Stimulated activated CD8-positive, alpha-beta memory T cell treated with anti-CD3 and anti-CD28 coated beads, Interleukin-7, amount 100 ng/mL, for 24 hours (primary cell): ENCODE measurements around the gene B3GAT2.

Experiments
- DNase-seq: peaks from one replicate; pipeline ENCODE4 v3.0.0-alpha.2; 2020; ENCODE audit warnings: low read depth

The B3GAT2 gene

GRCh38 chr6:70900047-70900446 lies 56.8 kb downstream of the B3GAT2 start:
- DNase-seq = no peak

DNA sequence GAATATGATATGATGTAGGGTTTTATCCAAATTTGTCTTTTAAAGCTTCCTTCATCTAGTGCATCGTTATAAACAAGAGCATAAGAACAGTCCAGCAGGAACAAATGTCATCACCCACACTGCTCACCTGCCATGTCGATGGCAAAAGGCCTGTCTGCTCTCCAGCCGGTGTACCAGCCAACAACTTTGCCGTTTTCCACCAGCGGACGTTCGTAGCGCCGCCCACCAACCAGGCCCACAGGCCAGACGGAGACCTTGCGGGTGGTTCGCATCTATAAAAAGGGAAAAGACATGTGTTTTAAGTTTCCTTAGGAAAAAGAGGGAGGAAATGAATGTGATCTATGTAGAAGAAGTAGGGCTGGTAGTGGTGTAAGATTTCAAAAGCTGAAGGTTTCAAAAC lies 62.9 kb downstream of the B3GAT2 start:
- DNase-seq = no peak

- DNase-seq = no peak
Observed at GRCh38 chr6:70889270-70889669, 67.6 kb downstream of the B3GAT2 start.

DNA sequence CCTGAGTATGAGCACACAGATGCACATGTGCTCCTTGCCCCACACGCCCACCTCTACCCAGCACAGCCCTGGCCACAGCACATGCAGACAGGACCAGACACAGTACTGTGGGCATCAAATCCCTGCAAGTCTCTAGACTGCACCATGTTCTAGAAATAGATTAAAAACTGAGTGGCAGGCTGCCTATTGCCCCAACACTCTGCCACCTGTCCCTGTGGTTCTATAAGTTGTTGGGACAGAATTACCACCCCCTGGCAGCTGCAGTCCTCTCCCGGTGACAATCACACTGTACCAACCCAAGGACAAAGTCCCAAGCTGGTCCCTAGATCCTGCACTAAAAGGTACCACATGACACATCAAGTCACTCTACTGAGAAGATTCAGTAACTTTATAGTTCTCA lies 70.2 kb downstream of the B3GAT2 start:
- DNase-seq = no peak

DNA sequence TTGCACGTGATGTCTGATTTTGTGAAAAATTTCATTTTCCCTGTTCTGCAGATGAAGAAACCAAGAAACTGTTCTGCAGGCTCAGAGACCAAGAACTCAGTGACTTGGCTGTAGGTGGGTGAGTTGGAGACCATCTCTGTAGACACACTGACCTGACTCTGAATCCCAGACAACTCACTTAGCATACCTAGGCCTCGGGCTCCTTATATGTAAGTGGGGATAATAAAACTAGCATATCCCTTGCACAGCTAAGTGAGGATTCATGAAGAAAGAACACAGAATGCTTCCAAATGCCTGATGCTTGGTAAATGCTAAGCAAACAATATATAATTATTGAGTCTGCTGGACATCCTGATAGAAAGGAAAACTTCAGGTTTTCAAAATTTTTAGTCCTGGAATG lies 70.8 kb downstream of the B3GAT2 start:
- no peak for DNase-seq

DNA sequence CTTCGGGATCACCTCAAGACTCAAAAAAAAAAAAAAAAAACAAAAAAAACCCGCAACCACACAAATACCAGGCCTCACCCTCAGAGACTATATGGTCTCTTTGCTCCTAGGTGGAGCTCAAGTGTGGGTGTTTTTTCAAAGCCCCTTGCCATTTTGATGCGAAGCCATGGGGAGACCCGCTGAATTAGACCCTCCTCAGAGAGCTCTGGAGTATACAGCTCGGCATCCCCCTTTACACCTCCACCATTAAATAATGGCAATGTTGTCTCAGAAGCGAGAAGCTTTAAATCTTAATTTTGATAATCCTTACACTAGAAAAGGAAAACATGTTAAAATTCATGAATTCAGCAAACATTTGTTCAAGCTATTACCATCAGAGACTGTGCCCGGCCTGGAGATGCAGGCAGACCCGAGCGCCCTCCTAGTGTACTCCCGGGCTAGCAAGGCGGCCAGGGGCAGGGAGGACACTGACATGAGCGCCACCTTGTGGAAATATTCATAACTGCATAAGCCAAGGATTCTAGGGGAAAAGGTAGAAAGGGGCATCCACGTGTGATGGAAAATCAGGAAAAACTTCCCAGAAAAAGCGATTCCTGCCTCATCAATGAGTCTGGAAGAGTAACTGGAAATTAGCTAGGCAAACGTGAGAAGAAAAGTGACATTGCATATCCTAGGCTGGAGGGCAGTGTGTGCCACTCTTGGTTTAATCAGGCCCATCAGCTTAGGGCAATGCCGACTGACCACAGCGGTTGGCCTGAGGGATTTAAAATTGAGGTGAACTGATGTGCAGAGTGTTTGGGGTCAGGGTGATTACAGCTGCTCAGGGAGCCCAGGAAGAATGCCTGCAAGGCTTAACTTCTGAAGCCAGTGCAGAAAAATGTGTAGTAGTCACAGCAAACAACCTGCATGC lies 72.5 kb downstream of the B3GAT2 start:
- DNase-seq = peak; percentile 14

- no peak for DNase-seq
Observed at GRCh38 chr6:70879496-70879895, 77.4 kb downstream of the B3GAT2 start.

DNA sequence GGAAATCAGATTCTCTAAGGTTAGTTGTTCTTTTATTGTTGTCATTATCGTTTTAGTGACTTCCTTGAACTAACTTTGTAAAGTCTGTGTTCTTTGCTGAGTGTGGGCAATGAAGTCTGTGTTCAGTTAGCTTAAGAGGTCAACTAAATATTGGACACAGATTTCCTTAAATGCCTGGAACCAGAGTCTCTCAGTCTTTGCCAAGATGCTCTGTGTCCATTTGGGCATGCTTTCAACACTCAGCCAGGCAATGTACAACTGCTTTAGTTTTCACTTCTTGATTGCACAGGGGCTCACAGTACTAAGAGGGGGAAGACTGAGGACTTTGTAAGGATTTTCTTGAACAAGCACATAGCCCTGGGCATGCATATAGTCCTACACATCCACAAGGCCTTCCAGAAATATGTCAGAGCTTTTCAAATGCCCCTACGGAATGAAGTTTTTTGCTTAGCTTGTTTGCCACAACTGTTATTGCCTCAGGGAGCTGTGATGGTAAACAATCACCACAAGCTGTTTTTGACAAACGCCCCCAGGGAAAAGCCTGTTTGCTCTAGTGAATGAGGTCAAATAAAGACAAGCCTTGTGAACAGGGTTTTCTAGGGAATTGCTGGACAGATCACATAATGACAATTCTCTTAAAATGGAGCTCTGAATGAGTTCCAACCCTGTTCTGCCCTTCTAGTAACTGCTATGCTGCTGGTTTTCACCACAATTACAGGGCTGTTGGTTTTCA lies 82.5 kb downstream of the B3GAT2 start:
- DNase-seq = no peak

DNA sequence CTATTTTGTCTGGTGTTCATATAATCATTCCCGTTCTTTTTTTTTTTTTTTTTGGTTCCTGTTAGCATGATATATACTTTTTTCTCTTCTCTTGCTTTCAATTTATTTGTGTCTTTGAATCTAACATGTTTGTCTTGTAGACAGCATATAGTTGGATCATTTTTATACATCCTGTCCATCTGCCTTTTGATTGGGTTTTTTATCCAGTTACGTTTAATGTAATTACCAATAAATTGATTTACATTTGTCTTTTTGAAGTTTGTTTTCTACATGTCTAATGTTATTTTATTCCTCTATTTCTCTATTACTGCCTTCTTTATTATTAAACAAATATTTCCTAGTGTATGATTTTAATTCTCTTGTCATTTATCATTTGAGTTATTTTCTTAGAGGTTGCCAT lies 84.4 kb downstream of the B3GAT2 start:
- DNase-seq = no peak

DNA sequence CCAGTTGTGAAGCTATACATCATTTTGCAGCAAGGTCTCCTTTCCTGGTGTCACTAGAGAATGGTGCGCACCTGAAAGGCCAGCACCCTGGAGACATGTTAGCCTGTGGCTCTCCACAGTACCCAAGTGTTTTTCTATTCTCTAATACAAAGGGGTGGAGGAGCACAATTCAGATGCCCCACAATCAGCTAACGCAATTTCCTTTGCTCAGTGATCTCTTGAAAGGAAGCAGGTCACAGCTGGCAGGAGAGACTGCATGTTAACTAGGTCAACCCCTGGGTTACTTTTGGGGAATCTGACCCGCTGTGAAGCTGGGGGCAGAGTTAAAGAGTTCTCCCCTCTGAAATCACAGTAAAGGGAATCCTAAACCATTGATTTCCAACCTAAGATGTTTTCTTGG lies 92.5 kb downstream of the B3GAT2 start:
- no peak for DNase-seq

GRCh38 chr6:70863343-70863742 lies 93.5 kb downstream of the B3GAT2 start:
- DNase-seq = no peak

DNA sequence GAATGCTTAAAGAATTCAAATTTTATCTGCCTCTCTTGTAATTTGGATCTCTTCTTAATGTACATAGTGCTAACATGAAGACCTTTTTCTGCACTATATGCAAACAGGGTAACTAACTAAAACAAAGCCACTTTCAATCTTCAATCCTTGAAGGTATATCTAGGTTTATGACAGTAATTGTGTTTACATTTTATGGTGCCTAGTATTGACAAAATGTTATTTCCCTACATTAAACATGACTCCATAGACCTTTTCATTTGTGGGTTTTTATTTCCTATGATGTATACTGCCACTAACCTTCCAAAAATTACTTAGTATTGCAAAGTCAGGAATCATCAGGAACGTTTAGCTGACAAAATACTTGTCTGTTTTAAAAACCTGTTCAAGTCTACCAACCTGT lies 95.9 kb downstream of the B3GAT2 start:
- no peak for DNase-seq

- no peak for DNase-seq
Observed at GRCh38 chr6:70860045-70860444, 96.8 kb downstream of the B3GAT2 start.

DNA sequence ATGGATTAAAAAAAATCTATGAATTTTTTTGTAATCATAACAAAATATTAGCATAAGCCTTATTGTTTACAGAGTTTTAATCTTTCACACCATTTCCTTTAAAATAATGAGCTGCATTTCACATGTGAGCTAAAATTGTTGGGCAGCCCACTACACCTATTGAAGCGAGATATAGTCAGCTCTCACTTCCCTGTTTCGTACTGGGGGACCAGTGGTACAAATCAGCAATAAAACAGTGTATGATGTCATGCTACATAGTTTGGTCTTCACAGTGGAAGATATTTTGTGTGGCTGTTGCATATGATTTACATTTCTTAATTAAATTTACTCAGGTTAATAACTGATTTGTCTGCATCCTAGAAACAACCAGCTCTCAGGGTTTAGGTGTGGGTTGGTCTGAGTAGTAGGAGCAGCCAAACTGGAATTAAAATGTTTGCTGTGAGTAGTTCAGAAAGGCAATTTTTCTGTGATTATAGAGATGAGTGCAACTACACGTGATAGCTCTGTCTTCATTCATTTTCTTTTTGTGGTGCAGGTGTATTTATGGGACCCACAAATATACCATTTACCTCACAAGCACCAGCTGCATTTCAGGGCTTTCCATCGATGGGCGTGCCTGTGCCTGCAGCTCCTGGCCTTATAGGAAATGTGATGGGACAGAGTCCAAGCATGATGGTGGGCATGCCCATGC lies 99.3 kb downstream of the B3GAT2 start:
- DNase-seq = no peak

GRCh38 chr6:70852667-70853246 lies 104.1 kb downstream of the B3GAT2 start:
- no peak for DNase-seq

DNA sequence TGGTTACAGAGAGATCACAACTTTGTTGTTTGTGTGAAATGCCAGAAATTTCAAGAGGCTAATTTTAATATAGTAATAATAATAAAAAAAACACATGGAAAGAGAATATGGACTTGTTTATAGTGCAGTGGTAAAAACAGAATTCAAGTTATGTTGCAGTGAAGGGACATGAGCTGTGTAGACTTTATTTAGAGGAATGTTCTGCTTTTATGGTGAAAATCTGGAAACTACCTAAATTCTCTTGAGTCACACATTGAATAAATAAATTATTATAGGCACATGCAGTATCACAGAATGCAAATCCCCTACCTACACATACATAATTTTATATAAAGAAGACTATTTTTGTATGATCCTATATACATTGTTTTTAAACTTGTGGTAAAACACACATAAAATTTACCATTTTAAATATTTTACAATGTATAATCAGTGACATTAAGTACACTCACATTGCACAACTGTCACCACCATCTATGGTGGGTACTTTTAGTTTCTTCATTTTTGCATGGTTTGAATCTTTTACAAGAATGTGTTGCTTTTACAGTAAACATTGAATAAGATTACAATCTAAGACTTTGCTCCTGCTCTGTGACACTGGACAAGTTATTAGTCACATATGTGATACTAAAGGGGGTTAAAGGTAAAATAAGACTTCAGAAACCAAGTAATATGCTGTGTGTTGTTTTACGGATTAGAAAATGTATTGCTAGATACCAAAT lies 107.4 kb downstream of the B3GAT2 start:
- no peak for DNase-seq

- DNase-seq = no peak
Observed at GRCh38 chr6:70847106-70848084, 109.5 kb downstream of the B3GAT2 start.

GRCh38 chr6:70846207-70846835 lies 110.5 kb downstream of the B3GAT2 start:
- DNase-seq = no peak

DNA sequence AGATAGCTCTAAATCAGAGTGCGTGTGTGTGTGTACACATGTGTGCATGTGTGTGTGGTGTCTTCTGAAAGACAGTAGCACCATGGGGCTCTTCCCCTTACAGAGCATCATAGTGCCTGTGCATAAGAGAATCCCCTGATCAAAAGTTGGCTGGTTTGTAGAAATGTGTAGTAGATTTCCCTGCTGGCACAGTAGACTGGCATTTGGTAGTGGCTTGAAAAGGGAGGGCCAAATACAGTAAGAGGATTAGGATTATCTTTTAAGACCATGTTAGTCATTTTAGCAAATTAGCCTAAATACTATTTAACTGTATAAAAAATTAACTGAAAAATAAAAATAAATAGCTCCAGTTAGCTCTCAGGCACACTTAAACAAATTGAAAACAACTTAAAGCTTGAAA lies 112.6 kb downstream of the B3GAT2 start:
- DNase-seq = no peak

DNA sequence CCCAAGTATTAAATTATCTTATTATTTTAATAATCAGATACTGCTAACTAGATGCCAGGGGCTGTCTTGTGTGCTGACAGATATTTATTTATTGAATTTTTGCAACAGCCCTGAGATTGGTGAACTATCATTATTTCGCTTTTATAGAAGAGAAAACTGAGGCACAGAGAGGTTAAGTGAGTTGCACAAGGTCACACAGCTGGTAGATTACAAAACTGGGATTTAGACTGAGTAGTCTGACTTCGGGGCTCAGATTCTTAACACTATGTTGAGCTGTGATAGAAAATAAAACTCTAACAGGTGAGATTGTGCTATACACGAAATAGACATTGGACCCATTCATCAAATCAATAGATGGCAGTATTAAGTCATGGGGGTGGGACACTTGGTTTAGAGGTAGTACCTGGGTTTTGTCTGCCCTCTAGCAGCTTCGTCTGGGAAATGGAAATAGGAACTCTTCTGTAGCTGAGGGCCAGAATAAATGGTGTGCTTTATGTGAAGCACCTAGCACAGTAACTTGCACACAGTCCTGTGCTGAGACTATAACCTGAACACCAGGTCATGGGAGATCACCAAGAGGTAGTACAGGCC lies 113.4 kb downstream of the B3GAT2 start:
- DNase-seq = no peak
